HG03469 (cell line): ENCODE measurements around the gene HSPA9.

Experiments used
- ATAC-seq: cut with Tn5 transposase; IDR thresholded peaks from one replicate; pipeline ENCODE4 v1.9.1; 2021; ENCODE audit warnings: mild to moderate bottlenecking, moderate library complexity, moderate number of reproducible peaks; ENCODE audit not compliant: unreplicated experiment

Gene HSPA9

DNA sequence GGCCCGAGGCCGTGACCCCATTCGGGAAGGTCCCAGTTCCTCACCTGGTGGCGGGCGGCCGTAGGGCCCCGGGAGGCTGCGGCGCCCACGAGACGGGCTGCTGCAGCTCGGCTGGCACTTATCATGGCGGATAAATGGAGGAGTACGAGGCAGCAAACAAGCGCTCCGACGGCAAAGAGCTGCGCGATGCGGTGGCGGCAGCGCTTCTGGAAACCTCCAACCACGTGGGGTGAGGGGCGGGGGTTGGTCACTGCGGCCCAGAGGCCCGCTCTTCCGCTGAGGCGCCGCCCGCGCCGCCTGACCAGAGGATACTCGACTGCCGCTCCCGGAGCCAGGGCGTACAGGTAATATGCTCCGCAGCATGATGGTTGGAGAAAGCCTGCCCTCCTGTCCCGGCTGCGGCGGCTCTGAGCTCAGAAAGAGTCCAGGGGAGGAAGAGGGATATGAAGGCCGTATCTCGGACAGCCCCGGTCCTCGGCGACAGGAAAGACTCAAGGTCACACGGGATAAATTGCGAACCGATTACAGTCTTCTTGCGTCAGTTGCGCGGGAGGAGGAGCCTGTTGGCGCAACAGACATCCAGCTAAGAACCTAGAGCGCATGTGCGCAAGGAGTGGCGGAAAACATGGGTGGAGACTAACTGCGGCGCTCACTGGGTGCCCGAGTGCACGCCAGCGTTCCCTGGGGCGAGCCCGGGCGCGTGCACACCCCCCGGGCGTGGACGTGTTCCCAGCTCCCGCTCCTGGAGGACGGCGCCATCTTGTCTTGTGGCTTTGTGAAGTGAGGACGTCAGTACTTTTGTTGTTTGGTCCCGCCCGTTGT lies at the start of gene HSPA9:
Gene HSPA9, minus strand, starts transcription at position 208 of the 822 bp plus-strand sequence. Its CDS starts 83 bp downstream, at position 125.
- ATAC-seq: peak; percentile 63

DNA sequence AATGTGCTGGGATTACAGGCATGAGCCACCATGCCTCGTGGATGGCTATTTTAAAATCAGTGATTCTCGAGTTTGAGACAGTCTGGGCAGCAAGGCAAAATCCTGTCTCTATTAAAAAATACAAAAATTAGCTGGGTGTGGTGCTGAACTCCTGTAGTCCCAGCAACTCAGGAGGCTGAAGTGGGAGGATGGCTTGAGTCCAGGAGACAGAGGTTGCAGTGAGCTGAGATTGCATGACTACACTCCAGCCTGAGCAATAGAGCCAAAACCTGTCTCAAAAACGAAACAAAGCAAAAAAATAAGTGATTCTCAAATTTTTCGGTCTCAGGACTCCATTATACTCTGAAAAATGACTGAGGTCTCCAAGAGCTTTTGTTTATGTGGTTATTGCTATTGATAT lies 47.9 kb upstream of the HSPA9 start:
- no peak for ATAC-seq

DNA sequence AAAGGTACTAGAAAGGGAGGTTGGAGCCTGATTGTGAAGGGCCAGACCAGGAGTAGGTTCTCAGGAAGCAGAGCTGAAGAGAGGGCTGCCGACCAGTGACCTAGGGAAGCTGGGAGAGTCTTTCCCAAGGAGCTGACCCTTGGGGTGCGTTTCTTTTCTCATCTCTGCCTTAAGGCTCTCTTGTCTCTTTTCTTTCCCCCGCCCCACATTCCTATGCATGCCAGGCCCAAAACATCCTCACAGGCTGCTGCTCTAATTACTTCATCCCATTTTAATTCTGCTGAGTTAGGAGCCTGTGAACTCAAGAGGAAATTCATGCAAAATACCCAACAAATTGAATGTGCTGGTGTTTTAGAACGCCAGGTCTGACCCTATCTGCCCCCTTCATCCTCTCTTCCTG lies 46.9 kb upstream of the HSPA9 start:
- no peak for ATAC-seq

DNA sequence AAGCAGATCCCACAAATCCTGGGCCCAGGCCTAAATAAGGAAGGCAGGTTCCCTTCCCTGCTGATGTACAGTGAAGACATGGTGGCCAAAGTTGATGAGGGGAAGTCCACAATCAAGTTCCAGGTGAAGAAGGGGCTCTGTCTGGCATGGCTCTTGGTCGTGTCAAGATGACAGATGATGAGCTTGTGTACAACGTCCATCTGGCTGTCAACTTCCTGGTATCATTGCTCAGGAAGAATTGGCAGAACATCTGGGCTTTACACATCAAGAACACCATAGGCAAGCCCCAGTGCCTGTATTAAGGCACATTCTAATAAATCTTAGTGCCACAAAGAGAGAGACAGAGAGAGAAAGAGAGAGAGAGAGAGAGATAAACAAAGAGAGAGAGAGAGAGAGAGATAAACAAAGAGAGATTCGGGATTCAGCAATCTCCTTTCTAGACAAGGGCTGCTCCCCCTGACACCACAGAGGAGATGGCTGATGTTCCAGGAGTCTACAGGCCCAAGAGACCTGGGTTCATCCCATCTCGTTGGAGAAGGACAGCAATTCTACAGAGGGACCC lies 45.5 kb upstream of the HSPA9 start:
- no peak for ATAC-seq

DNA sequence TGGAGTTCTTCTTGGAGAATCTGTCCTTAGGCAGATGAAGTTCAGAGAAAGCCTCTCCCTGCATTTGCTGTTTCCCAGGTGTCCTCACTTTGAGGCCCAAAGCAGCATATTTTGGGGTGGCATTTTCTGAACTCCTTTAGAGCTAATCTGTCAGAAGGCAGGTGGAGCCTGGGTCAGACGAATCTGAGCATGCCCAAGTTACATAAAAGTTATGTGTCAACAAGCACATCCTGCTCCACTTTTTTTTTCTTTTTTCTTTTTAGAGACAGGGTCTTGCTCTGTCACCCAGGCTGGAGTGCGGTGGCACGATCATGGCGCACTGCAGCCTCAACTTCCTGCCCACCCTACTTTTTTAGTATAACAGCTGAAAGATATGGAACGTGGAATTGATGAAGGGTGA lies 41.3 kb upstream of the HSPA9 start:
- ATAC-seq: no peak

DNA sequence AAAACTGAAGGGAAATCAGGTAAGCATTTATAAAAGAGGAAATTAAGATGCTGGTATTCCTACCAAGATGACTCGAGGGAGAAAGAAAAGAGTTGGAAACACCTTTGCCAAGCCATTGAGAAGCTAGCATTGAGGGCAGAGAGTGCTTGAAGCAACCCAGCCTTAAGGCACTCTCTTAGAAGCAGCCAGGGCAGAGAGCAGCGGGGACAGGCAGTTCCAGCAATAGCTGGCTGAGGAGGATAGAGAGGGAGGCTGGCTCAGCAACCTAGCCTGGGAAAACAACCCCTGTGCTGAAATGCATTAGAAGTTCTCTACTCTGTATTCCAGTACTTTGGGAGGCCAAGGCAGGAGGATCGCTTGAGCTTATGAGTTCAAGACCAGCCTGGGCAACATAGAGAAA lies 40.3 kb upstream of the HSPA9 start:
- ATAC-seq: no peak

DNA sequence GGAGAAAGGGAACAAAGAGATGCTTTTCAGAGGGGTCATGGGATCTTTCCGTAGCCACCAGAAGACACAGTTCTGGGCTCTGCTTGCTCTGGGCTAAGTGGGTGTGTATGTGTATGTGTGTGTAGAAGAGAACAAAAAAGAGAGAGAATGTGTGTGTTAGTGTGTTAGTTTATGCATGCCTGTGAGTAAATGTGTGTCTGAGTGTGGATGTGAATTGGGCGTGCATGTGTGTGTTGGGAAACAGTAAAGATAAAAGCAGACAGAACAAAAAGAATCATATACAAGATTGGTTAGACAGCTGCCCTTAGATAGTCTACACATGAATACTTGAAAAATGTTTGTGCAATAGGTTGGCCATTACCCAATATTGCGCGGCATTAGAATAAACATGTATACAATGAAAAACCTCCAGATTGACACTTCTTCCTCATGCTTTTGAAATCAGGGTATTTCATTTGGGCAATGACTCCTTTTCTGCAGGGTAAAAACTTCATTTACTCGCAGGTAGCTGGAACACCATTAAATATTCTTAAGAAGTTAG lies 36.5 kb upstream of the HSPA9 start:
- no peak for ATAC-seq

DNA sequence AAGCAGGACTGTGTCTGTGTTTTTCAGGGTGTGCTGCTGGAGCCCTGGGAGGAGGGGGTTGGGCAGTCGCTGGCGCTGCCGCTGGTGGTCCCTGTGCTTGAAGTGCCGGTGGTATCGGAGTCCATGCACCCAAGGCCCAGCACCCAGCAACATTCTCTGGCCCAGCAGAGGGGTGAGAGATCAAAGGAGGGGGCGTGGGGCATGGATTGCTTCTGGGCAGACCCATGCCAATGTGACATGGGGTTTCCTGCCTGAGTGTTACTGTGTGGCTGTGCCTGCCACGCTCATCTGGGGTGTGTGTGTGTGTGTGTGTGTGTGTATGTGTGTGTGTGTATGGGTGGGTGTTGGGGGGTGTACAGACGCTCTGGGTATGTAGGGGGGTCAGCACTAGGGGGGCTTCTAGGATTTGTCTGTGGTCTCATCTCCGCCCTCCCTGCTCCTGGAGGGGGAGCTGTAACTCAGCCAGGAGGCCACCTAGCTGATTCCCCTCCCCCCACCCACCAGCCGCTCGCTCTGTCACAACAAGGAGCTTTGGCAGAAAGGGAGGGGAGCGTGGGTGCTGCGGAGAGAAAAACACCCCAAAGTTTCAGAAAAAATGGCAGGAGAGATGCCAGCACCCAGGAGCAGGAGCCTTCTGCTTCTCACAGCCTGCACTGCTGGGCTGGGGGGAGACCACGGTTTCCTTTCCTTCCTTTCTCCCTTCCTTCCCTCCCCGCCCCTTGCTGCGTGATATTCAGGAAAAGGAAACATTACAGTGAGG lies 35.9 kb upstream of the HSPA9 start:
- ATAC-seq: no peak

DNA sequence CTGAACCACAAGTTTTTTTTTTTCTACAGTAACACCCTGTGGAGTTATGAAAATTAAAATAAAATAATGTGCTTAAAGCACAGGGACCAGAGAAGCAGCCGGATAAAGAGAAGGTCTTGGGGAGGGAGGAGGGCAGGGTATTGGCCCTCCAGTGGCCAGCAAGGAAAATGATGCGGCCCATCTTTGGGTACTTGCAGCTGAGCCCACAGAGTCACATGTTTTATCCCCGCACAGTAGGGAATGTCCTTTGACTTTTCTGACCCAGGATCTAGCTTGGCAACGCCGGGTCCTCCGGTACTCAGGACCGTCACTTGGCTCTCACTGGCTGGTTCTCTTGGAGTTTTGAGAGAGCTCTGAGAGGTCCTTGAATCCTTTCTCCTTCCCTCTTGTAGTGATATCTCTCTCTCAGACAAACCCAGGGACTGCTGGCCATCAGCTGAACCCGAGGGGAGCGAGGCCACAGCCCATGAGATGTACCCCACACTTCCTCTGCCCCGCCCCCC lies 35.3 kb upstream of the HSPA9 start:
- no peak for ATAC-seq

DNA sequence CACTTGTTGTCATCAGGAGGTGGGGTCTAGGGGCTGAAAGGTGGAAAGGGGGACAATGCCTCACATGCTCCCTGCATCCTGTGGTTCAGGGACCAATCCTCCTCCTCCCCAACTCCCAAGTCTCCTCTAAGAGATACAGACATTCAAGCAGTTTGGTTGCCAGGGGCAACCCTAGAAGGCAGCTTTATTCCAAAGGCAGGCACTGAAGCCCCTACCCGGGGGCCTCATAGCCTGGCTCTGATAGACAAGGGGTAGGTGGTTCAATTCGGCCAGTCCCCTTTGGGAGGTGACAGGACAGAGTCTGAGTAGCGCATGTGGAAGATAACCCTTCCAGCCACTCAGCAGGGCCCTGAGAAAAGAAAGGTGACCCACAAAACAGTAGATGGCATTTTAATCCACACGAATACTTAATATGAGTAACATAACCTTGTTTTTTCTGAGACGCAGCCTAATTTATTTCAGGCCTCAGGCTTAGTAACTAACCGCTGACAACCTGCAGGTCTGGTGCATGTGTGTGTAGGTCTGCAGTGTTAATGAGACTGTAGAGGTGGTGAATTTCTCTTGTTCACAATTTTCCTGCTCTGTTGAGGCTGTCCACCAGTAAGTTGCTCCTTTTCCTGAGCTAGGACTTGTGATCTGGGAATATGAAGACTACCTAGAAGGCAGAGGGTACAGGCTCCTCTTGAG lies 31.3 kb upstream of the HSPA9 start:
- ATAC-seq: no peak

DNA sequence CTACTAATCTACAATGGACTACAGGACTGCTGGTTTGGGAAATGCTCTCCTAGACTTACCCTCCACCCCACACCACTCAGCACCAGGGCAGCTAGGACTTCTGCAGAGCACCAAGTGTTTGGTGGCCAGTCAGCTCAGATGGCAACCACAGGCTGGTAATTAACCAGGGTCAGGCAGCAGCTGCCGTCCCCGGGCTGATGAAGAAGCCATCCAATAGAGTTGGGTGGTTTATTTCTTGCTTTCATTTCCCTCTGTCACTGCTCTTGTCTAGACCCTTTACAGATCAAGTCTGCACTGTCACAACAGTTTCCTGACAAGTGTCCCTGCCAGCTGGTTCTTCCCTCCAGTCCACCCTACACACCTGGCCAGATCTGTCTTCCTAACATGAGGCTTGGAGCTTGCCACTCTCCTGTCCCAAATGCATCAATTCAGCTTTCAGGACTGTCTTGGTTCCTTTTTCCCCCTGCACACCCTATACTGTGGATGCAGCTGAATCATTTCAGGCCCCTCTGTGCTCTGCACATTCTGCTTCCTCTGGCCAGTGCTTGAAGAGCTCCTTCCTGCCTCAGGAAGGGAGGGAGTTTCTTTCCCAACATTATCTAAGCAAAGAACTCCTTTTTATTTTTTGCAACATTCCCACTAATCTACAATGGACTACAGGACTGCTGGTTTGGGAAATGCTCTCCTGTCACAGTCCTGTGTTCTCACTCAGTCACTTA lies 30.2 kb upstream of the HSPA9 start:
- ATAC-seq: no peak

DNA sequence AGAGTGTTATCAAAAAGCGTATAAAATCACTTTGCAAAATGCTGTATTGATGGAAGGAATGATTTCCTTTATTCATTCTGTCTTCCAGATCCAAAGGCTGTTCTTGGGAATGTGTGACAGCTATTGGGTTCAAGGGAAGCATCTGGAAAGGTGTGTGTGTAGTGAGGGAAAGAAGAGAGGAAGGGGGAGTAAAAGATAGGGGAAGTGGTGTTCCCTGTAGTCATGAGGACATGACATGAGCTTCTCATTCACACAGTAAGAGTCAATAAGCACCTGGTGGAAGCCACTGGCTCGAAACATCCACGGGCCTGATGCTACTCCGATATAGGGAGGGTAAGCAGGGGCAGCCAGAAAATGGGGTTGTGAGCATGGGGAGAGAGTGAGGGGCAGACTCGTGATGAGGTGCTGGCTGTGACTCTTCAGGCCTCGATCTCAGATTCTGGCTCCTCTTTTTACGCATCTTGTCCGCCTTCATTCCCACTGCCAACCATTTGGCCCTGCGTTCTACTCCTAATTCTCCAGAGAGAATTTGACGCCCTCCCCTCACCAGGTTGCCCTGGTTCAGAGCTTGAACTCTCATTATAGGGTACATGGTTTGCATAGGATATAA lies 29.1 kb upstream of the HSPA9 start:
- no peak for ATAC-seq

DNA sequence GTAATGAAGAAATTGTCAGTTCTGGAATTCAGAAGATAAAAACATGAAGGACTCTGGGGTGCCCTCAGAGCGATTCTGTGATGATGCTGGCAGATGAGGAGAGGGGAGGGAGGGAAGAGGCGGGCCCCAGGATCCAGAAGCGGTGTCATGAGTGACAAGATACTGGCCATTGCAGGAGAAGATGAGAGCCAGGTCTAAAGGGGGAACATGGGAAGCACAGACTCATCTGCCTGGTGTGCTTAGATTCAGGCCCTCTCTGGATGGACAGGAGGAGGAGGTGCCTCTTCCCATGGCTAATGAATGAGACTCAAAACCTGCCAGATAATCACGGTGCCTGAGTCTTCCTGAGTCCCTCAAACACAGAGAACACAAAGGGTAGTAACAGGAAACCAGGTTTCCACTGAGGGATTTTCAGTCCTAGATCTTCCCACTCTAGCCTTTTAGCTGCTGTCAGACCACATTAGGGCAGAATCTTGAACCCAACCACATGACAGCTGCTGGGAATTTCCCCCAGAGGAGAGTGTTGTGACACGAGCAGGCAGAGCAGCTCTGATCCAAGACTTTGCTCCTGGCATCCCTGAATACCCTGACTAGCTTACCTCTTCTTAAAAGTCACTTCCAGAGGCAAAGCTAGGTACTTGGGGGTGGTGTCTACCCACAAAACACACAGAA lies 28.2 kb upstream of the HSPA9 start:
- no peak for ATAC-seq

DNA sequence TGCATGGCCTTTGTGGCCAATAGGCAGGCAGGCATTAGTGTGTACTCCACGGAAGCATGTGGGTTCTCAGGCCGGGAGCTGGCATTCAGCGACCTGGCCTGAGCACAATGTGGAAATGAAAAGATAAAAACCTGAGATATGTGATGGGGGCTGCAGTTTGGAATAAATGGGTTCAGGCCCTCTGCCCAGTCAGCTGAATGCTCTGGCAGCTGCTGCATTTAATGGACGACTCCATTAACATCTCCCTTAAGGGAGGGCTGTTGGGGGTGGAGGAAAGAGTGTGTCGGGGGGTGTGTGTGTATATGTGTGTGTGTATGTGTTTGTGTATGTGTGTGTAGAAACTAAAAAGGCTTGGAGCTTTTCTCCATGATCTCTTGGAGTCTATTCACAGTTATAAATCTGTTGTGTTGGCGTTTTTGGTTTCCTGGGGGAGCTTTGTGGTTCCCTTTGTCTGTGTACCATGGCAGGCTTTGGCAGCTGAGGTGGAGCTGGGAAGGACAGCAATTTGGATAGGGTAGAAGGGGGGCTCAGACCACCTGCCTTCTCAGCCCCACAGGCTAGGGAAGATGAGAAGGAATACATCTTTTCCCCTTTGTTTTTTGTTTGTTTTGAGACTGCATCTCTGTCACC lies 27.3 kb upstream of the HSPA9 start:
- ATAC-seq: no peak

DNA sequence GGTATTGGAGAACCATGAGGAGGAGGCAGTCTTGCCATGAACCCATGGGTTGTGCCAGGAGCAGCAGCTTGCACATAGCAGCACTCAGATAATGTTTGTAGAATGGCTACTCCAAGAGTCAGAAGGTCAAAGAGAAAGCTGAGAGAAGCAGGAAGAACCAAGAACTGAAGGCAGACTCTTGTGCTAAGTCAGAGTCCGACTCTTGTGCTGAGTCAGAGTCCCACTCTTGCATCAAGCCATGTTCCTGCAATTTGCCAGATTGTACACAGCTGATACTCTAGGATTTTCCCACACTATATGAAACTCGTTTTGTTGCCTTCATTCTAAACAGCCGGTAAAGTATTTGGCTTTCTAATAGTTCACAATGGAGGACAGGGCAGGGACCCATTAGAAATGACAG lies 26.2 kb upstream of the HSPA9 start:
- ATAC-seq: no peak

DNA sequence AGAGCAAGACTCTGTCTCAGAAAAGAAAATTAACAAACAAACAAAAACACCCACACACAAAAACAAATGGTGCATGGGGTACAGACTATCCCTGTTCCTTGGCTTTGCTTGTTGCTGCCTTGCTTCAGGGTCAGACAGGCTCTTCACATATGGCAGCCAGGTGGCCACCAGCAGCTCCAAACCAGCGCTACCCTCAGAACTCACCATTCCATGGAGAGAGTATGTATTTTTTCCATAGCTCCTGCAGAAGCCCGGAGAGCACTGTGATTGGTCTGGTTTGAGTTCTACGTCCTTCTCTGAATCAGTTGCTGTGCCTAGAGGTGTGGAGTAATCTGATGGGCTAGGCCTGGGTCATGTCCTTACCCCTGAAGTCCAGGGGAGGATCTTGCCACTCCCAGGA lies 25.2 kb upstream of the HSPA9 start:
- ATAC-seq: no peak

DNA sequence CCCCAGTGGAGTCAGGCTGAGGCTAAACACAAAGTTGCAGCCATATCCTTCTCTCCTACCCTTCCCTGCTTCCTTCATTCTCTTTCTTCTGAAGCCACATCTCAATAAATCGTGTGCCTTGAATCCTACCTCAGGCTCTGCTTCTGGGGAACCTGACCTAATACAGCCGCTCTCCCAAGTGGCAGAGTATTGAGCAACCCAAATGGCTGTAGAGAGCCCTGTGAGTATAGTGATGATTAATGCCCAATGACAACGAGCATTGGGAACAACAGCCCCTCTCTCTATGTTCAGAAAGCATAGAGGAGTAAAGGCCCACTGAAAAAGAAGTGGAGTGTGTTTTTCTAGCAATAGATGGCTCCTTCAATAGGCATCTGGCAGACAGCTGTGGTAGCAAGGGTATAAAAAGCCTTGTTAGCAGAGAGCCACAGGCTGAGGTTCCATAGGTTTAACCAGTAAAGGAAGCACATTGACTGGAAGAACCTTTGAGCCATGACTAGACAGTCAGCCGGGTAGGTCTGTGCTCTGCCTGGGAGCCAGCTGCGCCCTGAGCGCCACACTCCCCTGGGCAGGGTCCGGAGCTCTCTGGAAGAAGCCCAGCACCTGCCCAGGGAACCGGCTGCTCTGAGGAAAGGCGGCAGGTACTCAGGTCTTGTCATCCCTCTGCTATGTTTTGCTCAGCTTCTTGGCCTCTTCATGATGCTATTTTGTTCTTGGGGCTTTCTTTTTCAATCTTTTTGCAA lies 22.6 kb upstream of the HSPA9 start:
- ATAC-seq: no peak
